ENCODE results near the gene LZTR1. TPM values are rescaled to one million over a fixed set of nuclear protein-coding genes. Genes with fewer than 3 reads are reported as not detected.

LZTR1 gene
- total RNA-seq, 1 experiment from 2014 or later = 23.4 TPM

GRCh38 chr22:21025266-21025665 lies 43.2 kb downstream of the LZTR1 start:
- TF ChIP-seq CTCF (conservative IDR thresholded peaks at IDR 0.05) = no peak
- no peak for TF ChIP-seq EZH2 (IDR thresholded peaks at IDR 0.05; ENCODE audit: low read depth)
- Histone ChIP-seq H3K9me3 (ENCODE audit: insufficient read depth, low read depth) (no peaks in the 10 kb centered on the region), H3K36me3 (ENCODE audit: low read depth) (no peaks in the 10 kb centered on the region), H3K27ac (no peak overlapping the region), H3K9me2 (ENCODE audit: insufficient read depth) (no peaks in the 10 kb centered on the region), H4K20me1 (ENCODE audit: insufficient read depth) (no peaks in the 10 kb centered on the region), H3F3A (ENCODE audit: insufficient read depth, low read depth) (no peaks in the 10 kb centered on the region), H3K4me3 (no peak overlapping the region), H3K79me2 (ENCODE audit: low read depth) (no peaks in the 10 kb centered on the region), H3K4me1 (replicated peaks; ENCODE audit: insufficient read depth) (no peaks in the 10 kb centered on the region), H3K4me2 (no peak overlapping the region), H2AFZ (no peak overlapping the region), H3K27me3 (ENCODE audit: insufficient read depth, low read depth) (no peaks in the 10 kb centered on the region)
- no peak for DNase-seq
- ChIA-PET POLR2A (ENCODE audit: unreplicated experiment) (no interaction called here), CTCF (no interaction called here)
- BruUV-seq (replicated peaks) = no TSS peak
- intact Hi-C loops (cut with micrococcal nuclease; ENCODE audit: unreplicated experiment) = no loop called here

- Histone ChIP-seq H3K9me3 (ENCODE audit: insufficient read depth, low read depth) (no peaks in the 10 kb centered on the region), H2AFZ (no peak overlapping the region), H3K4me2 (no peak overlapping the region), H3K27me3 (ENCODE audit: insufficient read depth, low read depth) (no peaks in the 10 kb centered on the region), H3K27ac (no peak overlapping the region), H3K36me3 (ENCODE audit: low read depth) (no peaks in the 10 kb centered on the region), H3K9me2 (ENCODE audit: insufficient read depth) (no peaks in the 10 kb centered on the region), H4K20me1 (ENCODE audit: insufficient read depth) (no peaks in the 10 kb centered on the region), H3K4me1 (replicated peaks; ENCODE audit: insufficient read depth) (no peaks in the 10 kb centered on the region), H3K4me3 (no peak overlapping the region), H3K79me2 (ENCODE audit: low read depth) (no peaks in the 10 kb centered on the region), H3F3A (ENCODE audit: insufficient read depth, low read depth) (no peaks in the 10 kb centered on the region)
- DNase-seq = no peak
- POLR2A ChIA-PET (ENCODE audit: unreplicated experiment) = no interaction called here
- intact Hi-C loops (cut with micrococcal nuclease; ENCODE audit: unreplicated experiment) = no loop called here
- TF ChIP-seq CTCF (conservative IDR thresholded peaks at IDR 0.05) (no peak), EZH2 (IDR thresholded peaks at IDR 0.05; ENCODE audit: low read depth) (no peak)
- BruUV-seq (replicated peaks) = no TSS peak
- CTCF ChIA-PET = no interaction called here
These were observed 44.0 kb downstream of the LZTR1 start for GRCh38 chr22:21025763-21026755.

GRCh38 chr22:21026783-21027692 lies 44.9 kb downstream of the LZTR1 start:
- Histone ChIP-seq H3K9me3 (ENCODE audit: insufficient read depth, low read depth) (no peaks in the 10 kb centered on the region), H2AFZ (no peak overlapping the region), H3F3A (ENCODE audit: insufficient read depth, low read depth) (no peaks in the 10 kb centered on the region), H3K36me3 (ENCODE audit: low read depth) (no peaks in the 10 kb centered on the region), H3K27me3 (ENCODE audit: insufficient read depth, low read depth) (no peaks in the 10 kb centered on the region), H3K4me1 (replicated peaks; ENCODE audit: insufficient read depth) (no peaks in the 10 kb centered on the region), H3K9me2 (ENCODE audit: insufficient read depth) (no peaks in the 10 kb centered on the region), H3K27ac (no peak overlapping the region), H3K79me2 (ENCODE audit: low read depth) (no peaks in the 10 kb centered on the region), H3K4me3 (no peak overlapping the region), H3K4me2 (no peak overlapping the region), H4K20me1 (ENCODE audit: insufficient read depth) (no peaks in the 10 kb centered on the region)
- intact Hi-C loops (cut with micrococcal nuclease; ENCODE audit: unreplicated experiment) = no loop called here
- ChIA-PET POLR2A (ENCODE audit: unreplicated experiment) (no interaction called here), CTCF (no interaction called here)
- DNase-seq = peak in 1 of 2 experiments; percentile 14
- no TSS peak for BruUV-seq (replicated peaks)
- TF ChIP-seq CTCF (conservative IDR thresholded peaks at IDR 0.05) (no peak), EZH2 (IDR thresholded peaks at IDR 0.05; ENCODE audit: low read depth) (no peak)

Data from PC-9 (cell line).